Brain microvascular endothelial cell (primary cell): ENCODE results near the gene CPAMD8.
"Not testable (repeated sequence)": the region's sequence is repeated elsewhere in the genome, so short reads cannot be mapped to it uniquely, and the experiment has no call there.

Source experiments
- DNase-seq: peaks from one replicate; pipeline ENCODE4 v3.0.0-alpha.2; 2020
- H3K27ac ChIP-seq: fragments of 250-450 bp; sonication (Bioruptor Pico); 2 replicates; pipeline ENCODE4 v1.5.1; 2020; ENCODE audit warnings: mild to moderate bottlenecking, moderate library complexity
- H3K27me3 ChIP-seq: fragments of 250-450 bp; sonication (Bioruptor Pico); replicated peaks from 2 replicates; pipeline ENCODE4 v1.5.1; 2020; ENCODE audit warnings: mild to moderate bottlenecking
- H3K36me3 ChIP-seq: fragments of 250-450 bp; sonication (Bioruptor Pico); replicated peaks from 2 replicates; pipeline ENCODE4 v1.5.1; 2020; ENCODE audit warnings: mild to moderate bottlenecking
- H3K4me3 ChIP-seq: 2 replicates; pipeline ENCODE4 v1.5.1; 2011; ENCODE audit warnings: low read depth, mild to moderate bottlenecking, control low read depth, low read length, moderate library complexity
- in situ Hi-C: cut with HindIII; loops from 2 replicates; pipeline ENCODE4 v1.10.0; 2017; ENCODE audit warnings: low sequenced_read_pairs, low pct_ligation_motif_present
- TF ChIP-seq, protein P1 (sequence below): IDR thresholded peaks from 2 replicates; pipeline ENCODE4 v1.5.1; 2011; ENCODE audit warnings: low read depth, mild to moderate bottlenecking, moderate library complexity, low read length, control low read depth, inconsistent platforms; ENCODE audit errors: missing control alignments

CPAMD8 gene

DNA sequence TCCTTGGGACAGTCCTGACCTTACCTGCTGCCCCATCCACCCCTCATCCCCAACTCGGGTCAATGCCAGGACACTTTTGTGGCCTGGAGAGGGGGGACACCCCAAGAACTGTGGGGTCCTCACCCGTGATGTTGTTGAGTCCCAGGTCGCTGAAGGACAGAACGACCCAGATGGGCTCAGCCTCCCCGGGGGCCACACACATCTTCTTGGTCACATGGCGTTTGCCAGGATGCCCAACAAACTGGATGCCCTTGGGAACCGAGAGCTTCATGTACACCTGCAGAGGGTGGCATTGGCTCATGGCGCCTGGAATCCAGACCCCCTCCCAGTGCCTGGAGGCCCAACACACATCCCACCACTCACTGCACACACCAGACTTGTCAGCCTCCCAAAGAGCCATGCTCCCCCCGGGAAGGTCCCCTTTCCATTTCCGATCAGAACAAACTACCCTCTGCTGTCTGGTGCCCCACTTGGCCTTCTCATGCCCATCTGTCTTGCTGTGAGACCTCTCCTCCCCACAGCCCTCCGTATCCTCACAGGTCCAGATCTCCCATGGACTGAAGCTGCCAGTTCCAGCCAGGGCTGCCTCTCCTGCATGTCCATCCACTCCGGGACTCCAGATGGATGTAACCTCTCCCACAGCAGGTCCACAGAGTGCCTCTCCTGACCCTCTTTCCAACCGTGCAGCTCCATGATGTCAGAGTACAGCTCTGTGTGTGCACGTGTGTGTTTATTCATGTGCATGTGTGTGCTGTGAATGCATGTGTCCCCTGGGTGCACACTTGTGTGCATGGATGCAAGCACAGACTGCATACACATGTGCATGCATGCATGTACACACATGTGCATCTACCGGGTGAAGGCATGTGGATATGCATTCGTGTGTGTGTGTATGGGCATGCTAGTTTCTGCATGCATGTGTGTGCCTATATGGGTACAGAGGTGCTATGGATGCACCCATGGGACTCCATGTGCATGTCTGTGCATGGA is 79.4 kb downstream of the CPAMD8 start:
- Histone ChIP-seq H3K27me3 (no peaks in the 10 kb centered on the region), H3K4me3 (no peak overlapping the region), H3K27ac (no peak overlapping the region), H3K36me3 (no peaks in the 10 kb centered on the region)
- TF ChIP-seq, protein P1, sequence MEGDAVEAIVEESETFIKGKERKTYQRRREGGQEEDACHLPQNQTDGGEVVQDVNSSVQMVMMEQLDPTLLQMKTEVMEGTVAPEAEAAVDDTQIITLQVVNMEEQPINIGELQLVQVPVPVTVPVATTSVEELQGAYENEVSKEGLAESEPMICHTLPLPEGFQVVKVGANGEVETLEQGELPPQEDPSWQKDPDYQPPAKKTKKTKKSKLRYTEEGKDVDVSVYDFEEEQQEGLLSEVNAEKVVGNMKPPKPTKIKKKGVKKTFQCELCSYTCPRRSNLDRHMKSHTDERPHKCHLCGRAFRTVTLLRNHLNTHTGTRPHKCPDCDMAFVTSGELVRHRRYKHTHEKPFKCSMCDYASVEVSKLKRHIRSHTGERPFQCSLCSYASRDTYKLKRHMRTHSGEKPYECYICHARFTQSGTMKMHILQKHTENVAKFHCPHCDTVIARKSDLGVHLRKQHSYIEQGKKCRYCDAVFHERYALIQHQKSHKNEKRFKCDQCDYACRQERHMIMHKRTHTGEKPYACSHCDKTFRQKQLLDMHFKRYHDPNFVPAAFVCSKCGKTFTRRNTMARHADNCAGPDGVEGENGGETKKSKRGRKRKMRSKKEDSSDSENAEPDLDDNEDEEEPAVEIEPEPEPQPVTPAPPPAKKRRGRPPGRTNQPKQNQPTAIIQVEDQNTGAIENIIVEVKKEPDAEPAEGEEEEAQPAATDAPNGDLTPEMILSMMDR, result no peak
- DNase-seq, result no peak
- in situ Hi-C loops, result no loop called here

DNA sequence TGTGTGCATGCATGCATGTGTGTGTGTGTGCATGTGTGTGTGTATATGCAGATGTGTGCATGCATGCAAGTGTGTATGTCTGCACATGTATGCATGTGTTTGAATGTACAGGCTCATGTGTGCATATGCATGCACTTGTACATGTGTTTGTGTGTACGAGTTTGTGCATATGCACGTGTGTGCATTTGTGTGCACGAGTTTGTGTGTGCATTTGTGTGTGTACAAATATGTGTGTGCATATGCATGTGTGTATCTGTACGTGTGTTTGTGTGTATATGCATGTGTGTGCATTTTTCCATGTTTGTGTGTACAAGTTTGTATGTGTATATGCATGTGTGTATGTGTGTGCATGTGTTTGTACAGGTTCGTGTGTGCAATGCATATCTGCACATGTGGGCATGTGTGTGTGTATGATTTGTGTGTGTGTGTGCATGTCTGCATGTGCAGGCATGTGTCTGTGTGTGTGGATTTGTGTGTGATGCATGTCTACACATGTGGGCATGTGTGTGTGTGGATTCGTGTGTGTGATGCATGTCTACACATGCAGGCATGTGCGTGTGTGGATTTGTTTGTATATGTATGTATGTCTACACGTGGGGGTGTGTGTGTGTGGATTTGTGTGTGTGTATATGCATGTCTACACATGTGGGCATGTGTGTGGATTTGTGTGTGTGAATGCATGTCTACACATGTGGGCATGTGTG is 80.7 kb downstream of the CPAMD8 start:
- no peaks in the 10 kb centered on the region for H3K36me3 ChIP-seq
- H3K4me3 ChIP-seq, result no peak overlapping the region
- H3K27me3 ChIP-seq, result no peaks in the 10 kb centered on the region
- no peak overlapping the region for H3K27ac ChIP-seq
- TF ChIP-seq, protein P1, result no peak
- no peak for DNase-seq
- in situ Hi-C loops, result no loop called here

DNA sequence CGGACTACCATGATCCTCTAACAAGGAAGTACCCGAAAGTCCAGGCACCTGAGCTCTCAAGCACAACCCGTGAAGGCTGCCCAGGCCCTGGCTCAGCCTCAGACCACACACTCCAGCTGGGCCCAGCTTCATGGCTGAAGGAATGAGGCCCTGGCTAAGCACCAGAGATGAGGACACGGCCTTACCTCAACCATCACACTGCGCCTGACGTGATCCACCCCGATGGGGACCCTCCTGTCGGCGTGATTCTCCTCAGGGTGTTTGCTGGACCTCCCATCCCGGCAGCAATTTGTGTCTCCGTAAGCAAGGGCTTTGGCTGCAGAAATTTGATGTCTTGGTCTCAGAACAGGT is 81.3 kb downstream of the CPAMD8 start:
- DNase-seq, result no peak
- H3K27me3 ChIP-seq, result no peaks in the 10 kb centered on the region
- in situ Hi-C loops, result no loop called here
- no peaks in the 10 kb centered on the region for H3K36me3 ChIP-seq
- TF ChIP-seq, protein P1, result no peak
- H3K27ac ChIP-seq, result no peak overlapping the region
- H3K4me3 ChIP-seq, result no peak overlapping the region

DNA sequence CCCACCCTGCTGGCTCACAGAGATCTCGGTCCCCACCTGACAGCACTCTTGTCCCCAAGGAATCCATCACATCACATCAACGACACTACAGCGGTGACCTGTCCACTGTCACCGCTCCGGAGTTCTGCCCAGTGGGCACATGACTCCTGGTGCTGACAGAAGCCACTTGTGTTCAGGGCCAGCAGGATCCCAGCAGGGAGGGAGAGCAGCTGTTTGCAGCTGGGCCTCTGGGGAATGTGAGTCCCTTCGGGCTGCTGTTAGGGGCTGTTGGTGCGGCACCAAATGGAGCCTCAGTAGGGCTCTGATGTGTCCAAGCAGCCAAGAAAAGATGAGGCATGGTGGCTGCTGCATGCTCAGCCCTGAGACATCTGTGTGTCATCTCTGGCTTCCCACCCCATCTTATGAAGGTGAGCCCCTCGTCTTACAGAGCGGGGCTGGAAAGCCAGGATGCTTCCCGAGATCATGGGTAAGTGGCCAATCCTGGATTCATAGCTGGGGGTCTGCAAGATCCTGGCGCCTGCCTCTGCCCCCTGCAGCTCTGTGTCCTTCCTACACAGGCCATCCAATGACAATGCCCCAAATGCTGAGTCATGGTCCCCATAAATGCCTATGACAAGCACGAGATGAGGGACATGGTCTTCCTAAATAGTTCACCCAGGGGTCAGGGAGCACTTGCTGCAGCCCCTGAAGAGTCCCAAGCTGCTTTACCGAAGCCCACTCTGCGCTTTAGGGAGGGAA is 81.8 kb downstream of the CPAMD8 start:
- TF ChIP-seq, protein P1, result no peak
- Histone ChIP-seq H3K4me3 (no peak overlapping the region), H3K27me3 (no peaks in the 10 kb centered on the region), H3K36me3 (no peaks in the 10 kb centered on the region), H3K27ac (no peak overlapping the region)
- in situ Hi-C loops, result no loop called here
- DNase-seq, result no peak

DNA sequence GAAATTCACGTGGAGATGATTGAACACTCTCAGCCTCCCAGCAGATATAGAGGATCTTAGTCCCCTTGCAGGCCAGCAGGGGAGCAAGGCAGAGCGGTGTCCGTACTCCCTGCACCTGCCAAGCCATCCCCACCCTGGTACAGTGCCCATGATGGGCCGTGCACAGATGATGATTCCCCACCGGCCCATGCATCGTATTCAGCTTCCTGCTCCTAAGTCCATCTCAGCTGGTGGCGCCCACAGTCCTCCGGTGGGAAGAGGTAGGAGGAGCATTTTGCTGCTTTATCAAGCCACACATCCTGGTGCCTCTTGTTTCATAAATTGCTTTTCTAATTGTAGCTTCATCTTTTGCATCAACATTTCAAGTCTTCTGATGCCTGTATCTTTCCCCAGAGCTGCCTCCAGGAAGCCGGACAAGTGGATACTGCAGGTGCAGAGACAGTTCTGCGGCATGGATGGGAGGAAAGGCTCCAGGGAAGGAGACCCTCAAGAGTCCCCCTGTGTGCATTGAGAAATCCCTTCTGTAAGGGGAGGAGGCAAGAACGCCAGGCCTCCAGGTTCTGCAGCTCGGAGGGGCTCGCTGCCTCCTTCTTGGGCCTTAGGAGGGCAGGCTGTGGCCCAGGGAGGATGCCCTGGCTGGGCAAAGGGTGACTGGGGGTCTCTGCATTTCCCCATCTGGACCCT is 82.5 kb downstream of the CPAMD8 start:
- no peaks in the 10 kb centered on the region for H3K36me3 ChIP-seq
- no peak for DNase-seq
- in situ Hi-C loops, result no loop called here
- no peak overlapping the region for H3K4me3 ChIP-seq
- no peaks in the 10 kb centered on the region for H3K27me3 ChIP-seq
- no peak overlapping the region for H3K27ac ChIP-seq
- TF ChIP-seq, protein P1, result no peak

DNA sequence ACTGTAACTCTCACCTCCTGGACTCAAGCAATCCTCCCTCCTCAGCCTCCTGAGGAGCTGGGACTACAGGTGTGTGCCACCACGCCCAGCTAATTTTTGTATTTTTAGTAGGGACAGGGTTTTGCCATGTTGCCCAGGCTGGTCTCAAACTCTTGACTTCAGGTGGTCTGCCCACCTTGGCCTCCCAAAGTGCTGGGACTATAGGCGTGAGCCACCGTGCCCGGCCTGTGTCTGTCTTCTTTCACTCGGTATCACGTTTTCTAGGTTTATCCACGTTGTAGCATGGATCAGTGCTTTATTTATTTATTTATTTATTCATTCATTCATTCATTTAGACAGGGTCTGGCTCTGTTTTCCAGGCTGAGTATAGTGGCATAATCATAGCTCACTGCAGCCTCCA is 83.5 kb downstream of the CPAMD8 start:
- H3K27me3 ChIP-seq, DNase-seq, in situ Hi-C loops, H3K36me3 ChIP-seq, H3K27ac ChIP-seq, H3K4me3 ChIP-seq: not testable (repeated sequence)
